HG03571 (cell line): ENCODE results near the gene CYS1.

Source experiments
- ATAC-seq: cut with Tn5 transposase; IDR thresholded peaks from one replicate; pipeline ENCODE4 v1.9.1; 2021; ENCODE audit not compliant: unreplicated experiment

CYS1 gene

DNA sequence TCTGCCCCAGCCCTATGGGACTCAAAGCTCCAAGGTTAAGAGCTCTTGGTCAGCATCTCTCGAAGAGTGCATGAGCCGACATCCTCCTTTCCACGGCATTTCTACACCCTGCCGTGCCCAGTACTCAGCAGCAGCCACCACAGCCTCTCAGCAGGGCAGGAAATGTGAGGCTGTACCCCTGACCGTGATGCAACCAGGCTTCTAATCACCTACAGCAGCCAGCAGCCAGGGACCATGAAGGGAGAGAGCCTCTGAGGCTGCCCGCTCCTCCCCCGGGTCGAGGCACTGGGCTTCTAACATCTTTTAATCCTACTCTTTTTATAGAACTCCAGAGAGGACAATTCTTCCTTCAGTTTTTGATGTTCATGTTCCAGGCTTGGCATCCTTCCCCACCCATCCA, 6.5 kb downstream of the CYS1 start:
- ATAC-seq = no peak

DNA sequence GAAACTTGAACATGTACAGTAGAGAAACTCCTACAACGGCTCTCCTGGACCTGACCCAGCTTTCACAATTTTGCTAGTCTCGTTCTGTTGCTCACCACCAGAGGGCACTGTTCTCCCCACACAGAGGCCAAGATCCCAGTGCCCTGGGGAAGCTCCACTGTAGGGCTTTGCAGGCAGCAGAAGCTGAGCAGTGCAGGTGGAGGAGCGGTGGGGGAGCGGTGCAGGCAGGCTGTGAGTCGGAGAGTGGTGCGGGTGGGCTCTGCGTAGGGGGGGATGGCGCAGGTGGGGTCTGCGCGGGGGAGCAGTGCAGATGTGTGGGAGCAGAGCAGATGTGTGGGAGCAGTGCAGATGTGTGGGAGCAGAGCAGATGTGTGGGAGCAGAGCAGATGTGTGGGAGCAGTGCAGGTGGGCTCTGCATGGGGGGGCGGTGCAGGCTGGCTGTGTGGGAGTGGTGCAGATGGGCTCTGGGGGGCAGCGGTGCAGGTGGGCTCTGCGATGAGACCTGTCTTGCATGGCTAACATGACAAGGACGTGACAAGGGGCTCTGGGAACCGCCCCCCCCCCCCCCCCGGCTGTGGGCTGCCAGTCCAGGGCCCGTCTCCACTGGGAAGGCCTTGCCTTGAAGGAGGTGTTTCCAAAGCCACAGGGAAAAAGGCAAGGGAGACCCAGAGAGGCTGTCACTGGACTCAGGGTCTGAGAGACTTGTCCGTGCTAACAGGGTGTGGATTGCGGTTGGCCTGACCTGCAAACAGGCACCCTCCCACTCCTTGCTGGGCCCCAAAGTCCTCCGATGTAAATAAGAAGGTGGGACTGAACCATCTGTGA, 7.3 kb downstream of the CYS1 start:
- peak; percentile 79 for ATAC-seq

DNA sequence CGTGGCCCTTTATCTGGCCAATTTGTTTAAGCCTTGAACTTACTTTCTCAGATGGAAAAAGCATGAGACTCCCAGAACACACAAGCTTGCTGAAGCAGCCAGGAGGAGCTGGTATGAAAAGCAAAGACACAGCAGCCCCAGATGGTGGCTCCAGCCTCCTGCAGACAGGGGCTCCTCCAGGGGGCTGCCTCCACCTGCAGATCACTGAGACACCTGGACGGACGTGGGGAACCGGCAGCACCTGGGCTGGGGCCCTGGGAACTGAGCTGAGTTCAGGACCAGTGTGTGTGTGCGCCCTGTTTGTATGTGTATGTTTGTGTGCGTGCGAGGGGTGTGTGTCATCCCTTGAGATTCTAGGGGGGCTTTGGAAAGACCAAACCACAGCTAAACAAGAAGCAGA, 8.6 kb downstream of the CYS1 start:
- no peak for ATAC-seq

DNA sequence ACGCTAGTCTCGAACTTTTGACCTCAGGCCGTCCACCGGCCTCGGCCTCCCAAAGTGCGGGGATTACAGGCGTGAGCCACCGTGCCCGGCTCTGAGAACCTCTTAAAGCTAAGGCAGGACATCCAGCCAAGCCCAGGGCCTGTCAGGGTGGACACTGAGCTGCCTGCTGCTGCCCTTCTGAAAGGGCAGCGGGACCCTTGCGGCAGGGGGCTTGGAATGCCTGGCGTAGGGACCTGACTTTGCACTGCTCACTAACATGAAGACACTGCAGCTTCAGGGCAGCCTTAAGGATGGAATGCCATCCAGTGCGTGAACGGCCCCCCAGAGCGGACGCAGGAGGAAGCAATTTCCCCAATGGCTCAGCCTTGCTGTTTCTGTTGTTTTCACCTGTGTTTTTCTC, 9.0 kb downstream of the CYS1 start:
- ATAC-seq = no peak

DNA sequence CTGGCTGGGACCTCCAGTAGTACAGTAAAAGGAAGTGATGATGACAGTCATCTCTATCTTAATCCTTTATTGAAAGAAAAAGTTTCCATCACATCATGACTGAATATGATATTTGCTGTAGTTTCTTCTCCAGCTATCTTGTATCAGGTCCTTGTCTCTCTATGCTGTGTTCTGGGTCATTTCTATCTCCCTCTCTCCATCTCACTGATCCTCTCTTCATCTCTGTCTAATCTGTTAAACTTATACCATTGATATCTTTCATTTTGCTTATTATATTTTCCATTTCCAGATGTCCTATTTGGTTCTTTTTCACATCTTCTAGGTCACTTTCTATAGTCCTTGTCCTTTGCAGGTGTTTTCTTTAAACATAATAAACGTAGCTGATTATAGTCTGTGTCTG, 12.3 kb downstream of the CYS1 start:
- ATAC-seq = no peak

DNA sequence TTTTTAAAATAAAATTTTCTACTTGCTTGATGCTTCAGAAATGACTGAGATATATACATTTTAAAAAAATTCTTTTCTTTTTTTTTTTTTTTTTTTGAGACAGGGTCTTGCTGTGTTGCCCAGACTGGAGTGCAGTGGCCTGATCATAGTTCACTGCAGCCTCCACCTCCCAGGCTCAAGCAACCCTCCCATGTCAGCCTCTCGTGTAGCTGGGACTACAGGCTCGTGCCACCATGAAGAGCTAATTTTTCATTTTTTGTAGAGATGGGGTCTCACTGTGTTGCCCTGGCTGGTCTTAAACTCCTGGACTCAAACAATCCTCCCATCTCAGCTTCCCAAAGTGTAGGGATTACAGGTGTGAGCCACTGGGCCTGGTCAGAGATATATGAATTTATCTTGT, 12.9 kb downstream of the CYS1 start:
- ATAC-seq = no peak

DNA sequence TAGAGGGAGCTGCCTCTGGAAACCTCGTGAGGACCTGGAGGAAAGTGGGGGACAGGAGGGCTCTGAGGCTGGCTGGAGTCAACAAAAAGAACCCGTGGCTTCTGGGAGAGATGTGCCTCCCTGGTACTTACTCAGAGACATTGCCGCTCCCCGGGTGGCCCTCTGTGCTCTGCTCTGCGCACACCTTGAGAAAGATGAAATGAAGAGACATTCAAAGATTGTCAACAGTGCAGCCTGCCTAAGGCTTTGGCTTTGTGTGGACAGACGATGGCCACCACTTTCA, 14.5 kb downstream of the CYS1 start:
- ATAC-seq = no peak

DNA sequence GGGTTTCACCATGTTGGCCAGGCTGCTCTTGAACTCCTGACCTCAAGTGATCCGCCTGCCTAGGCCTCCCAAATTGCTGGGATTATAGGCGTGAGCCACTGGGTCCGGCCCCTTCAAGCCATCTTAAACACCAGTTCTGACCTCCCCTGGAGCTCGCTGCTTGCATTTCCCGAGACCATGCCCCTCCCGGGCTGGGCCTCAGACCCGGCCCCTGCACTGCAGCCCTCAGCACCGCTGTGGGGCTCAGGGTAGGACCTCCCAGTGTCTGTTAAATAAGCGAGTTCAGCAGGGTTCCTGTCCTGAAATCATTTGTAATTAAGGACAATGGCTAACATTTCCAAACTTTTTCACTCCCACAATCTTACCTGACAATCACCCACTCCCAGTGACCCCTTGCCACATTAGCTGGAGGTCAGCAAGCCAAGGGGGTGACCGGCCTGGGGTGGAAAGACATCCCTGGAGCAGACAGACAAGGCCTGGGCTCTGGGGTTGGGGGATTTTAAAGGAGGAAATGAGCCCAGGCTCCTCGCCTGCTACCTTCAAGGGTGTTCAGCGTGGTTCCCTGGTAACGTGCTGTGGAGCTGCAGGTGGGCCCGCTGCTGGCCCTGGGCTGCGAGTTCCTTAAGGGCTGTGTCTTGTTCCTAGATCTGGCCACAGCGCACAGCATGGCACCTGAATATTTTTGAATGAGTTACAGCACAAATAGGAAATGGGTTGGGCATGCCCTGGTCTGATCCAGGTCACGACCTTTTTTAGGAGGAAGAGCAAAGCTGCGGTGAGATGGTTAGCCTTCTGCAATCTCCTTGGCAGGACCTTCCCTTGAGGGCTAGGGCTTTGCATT, 15.1 kb downstream of the CYS1 start:
- ATAC-seq = no peak

DNA sequence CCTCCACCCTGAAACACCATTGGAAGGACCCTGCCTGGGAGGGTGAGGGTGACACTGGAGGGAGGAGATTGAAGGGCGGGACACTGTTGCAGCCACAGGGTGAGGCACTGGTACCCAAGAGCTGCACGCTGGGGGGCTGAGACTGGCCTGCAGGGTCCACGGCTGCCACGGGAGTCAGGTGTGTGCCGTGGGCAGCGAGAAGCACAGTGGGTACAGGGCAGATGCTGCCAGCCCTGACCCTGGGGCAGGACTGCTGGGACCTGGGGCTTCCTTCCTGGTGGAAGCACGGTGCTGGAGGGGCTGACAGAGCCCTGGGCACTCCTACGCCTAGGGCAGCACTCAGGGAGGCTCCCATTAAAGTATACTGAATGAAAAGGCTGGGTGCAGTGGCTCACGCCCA, 16.6 kb downstream of the CYS1 start:
- ATAC-seq = no peak

DNA sequence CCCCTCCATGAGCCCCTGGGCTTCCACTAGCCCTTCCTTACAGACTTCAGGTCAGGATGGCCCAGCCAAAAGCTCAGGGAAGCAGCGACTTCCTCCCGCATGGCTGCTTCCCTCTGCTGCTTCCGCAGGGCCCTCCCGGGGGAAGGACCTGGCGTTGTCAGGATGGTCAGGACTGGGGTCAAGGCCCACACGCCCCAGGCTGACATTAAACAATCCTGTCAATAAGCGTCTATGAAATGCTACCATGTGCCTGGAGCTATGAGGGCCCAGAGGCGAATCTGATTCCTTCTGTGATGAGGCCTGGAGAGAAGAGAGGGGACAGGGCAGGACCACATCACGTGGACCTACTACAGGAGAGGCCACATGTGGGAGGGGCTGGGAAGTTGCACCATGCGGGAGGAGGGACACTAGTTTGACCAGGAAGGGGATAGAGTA, 17.3 kb downstream of the CYS1 start:
- ATAC-seq = no peak

DNA sequence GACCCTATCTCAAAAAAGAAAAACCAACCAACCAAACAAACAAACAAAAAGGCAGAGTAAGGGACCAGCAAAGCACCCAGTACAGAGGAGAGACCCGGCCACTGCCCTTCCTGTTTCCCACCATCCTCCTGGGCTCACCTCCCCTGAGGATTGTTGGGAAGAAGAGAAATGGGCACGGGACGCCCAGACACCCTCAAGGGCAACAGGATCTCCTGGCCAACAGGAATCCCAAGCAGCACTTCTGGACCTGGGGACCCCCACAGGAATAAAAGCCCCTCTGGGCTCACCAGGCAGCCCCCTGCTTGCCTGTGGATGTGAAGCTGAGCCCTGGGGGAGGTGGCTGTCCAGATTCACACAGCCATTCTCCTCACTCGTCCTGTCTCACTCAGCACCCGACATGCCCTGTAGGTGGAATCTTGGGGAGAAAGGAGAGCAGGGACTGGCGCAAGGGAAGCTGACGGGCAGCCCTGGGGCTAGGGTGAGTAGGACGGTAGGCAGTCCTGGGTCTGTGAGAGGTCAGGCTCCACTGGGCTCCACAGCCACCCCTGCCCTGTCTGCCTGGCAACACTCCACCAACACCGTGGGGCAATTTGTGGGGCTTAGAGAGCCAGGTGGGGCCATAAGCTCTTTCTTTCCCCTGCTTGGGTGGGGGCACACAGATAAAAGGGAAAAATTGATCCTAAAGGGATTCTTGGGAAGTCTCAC, 18.8 kb downstream of the CYS1 start:
- ATAC-seq = no peak

DNA sequence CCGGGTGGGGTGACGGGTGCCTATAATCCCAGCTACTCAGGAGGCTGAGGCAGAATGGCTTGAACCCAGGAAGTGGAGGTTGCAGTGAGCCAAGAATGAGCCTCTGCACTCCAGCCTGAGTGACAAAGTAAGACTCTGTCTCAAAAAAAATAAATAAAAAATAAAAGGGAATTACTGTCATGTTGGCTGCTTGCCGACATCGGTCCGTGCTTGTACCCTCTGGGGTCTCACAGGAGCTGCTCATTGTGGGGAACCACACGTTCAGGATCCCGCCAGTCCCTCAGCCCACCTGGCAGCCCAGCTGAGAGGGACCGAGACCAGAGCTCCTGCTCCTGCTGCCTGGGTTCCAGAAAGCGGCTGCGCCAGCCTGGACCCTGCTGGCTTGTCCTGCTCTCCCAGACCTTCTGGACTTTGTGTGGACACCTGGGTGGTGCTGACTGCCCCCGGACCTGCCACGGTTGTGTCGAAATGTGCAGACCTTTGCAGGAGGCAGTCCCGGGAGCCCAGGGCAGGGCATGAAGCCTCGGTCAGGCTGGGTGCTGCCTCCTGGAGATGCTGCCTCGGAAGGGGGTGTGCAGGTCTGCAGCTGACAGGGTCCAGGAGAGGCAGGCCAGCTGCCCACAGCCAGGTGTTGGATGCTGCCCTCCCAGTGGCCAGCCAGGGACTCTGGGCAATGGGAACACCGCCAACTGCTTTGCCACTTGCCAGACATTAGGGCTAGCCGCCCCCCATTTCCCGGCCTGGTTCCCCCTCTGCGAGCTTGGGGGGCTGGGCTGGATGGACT, 20.5 kb downstream of the CYS1 start:
- ATAC-seq = no peak

DNA sequence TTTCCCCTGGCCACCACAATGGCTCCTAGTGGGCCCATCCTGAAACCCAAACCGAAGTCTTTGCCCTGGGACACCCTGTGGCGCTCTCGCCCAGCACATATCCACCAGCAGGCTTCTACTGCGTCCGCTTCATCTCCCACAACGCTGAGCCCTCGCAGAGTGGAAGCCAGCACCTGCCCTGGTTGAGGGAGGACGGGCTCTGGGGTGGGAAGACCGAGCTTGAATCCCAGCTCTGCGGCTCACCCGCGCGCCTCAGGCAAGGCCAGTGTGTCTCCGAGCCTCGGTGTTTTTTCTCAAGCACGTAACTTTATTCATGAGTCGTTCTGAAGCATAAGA, 21.2 kb downstream of the CYS1 start:
- no peak for ATAC-seq

DNA sequence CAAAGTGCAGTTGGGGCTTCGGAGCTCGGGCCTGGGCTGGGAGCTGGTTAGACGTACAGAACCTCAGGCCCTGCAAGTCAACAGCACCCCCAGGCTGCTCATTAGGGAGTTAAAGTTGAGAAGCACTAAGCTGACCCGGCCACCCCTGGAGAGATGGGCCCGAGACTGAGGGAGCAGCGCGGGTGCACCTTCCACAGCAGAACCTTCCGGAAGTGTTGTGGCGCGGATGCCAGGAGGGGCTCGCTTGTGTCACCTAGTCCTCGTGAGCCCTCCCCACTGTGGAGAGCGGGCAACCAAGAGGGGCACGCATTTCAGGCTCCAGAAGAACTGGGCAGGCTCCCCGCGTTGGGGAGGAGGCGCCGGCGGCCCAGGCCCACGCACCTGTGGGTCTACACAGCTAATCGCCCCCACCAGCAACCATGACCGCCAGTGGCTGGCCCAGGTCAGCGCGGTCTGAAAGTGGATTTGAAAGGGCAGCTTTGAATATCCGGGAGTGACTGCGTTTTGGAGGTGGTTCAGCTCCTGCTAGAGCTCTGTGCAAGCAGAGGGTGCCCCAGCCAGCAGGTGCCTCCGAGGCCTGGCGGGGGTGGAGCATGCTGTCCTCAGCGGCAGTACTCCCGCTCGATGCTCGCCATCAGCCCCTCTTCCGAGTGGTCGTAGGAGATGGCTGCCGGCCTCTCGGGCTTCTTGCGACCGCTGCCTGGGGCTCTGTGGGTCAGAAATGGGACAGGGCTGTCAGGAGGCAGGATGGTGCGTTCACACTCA, 21.8 kb downstream of the CYS1 start:
- no peak for ATAC-seq

DNA sequence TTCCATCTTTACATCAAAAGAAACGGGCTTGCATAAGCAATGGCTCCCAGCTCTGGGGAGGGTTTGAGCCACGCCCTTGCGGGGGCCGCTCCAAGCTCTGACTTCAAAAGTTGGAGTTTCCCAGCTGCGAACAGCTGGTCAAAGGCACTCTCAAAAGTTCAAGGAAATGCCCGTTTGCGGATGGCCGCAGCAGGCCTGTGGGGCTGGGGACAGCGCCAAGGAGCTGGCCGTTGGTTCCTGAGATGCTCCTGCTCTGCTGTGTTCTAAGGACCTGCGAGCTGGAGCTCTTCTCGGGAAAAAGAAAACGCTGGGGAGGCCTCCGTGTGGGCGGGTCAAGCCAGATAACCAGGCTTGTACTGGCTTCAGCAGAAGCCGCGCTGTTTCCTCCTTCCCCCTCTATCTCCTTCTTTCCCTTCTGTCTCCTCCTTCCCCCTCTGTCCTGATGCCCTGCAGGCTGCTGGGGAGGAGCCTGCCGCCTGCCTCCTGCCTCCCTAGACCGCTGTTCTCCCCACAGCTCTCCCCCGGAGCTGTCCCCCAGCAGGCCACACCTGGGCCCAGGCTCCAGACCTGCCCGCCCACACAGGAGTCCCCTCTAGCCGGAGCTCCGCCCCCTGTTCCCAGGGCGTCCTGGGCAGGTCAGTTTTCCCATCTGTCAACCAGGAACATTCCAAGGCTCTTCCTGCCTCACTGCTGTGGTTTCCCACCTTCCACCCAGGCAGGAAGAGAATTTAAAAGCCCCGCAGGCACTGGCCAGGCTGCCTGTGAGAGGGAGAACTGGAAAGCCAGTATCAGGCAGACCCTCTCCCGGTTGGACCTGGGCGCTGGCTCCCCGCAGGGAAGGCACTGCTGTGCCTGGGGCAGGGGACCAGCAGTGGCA, 22.7 kb downstream of the CYS1 start:
- ATAC-seq = no peak

DNA sequence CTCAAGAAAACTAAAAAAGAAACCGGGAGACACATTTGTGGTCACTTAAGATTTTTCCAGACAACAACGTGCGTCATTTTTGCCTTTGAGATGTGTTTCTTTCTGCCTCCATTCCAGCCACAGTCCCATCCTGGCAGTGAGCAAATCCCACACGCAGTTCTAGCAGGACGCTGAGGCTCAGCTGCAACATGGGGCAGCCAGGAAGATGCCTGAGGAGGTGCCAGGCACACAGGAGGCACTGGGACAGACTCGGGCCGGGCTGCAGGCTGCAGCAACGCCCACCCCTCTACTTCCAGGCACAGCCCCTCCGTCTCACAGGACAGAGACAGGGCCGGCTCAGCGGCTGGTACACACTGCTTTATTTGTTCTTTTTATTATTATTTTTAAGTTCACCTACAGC, 23.8 kb downstream of the CYS1 start:
- ATAC-seq = no peak

DNA sequence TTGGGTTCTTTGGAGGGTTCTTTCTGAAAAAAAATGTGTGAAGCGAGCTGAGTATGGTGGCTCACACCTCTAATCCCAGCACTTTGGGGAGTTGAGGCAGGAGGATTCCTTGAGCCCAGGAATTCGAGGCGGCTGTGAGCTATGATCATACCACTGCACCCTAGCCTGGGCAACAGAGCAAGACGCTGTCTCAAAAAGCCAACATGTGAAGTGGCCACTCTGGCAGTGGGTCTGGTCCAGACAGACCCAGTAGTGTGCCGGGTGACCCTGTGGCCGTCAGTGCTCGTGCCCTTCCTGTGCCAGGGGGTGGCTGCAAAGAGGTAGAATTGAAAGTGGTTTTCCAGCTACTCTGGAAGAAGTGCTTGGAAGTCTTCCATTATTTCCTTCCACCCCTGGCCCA, 25.2 kb downstream of the CYS1 start:
- no peak for ATAC-seq

DNA sequence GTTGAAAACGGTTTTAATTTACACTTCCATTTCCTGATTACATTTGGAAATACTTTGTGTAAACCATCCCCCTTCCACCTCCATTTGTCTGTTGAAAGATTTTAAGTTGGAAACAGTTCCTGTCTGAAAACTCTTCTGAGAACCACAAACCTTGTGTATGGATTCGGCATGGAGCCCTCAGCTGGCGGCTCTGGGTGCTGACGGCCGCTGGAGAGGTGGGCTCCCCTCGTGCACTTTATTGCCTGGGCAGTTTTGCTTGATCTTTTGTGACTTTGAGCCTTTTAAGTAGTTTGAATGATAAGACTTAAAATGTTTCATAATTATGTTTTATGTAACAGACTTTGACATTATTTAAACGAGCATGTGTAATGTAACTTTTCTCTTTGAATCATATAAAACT, 25.8 kb downstream of the CYS1 start:
- no peak for ATAC-seq

DNA sequence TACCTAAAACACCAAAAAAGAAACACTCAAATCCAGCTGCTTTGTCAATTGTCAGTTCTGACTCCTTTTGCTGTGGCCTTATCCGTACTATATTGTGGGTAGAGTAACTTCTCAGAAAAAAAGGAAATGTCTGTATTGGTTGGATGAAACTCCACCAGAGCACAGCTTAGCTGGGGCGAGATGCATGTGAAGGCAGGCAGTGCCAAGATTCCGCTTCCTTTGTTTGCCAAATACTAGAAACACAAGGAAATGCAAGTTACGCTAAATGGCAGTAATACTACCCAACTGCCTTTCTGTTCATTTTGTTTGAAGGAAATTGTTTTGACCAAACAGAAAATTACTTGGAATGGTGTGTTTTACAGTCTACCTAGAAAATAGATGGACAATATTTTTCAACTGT, 26.9 kb downstream of the CYS1 start:
- no peak for ATAC-seq

DNA sequence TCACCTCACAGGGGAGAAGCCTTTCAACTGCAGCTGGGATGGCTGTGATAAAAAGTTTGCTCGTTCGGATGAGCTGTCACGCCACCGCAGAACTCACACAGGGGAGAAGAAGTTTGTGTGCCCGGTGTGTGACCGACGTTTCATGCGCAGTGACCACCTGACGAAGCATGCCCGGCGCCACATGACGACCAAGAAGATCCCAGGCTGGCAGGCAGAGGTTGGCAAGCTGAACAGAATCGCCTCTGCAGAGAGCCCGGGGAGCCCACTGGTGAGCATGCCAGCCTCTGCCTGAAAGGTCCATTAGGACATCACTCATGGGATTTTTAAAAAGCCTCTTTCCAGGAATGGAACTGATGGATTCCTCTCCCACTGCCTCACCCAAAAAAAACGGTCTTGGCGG, 28.0 kb downstream of the CYS1 start:
- ATAC-seq = no peak
